ENCODE measurements around the gene KIF26B.

Gene KIF26B

DNA sequence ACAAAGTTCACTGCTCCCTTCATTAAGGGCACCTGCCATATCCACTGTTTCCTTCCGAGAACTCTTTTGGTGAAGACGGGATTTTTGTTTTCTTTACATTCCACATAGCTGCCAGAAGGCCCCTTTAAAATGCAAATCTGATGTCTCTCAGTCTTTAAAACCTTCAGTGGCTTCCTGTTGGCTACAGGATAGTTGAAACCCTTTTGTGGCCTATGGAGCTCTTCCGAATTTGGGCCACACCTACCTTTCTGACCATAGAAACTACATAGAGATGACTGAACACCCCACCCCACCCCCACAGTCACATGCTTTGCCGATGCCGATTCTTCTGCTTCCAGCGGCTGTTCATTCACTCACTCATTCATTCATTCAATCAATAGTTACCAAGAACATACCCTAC is 502.6 kb downstream of the KIF26B start:
- TF ChIP-seq, protein P1, sequence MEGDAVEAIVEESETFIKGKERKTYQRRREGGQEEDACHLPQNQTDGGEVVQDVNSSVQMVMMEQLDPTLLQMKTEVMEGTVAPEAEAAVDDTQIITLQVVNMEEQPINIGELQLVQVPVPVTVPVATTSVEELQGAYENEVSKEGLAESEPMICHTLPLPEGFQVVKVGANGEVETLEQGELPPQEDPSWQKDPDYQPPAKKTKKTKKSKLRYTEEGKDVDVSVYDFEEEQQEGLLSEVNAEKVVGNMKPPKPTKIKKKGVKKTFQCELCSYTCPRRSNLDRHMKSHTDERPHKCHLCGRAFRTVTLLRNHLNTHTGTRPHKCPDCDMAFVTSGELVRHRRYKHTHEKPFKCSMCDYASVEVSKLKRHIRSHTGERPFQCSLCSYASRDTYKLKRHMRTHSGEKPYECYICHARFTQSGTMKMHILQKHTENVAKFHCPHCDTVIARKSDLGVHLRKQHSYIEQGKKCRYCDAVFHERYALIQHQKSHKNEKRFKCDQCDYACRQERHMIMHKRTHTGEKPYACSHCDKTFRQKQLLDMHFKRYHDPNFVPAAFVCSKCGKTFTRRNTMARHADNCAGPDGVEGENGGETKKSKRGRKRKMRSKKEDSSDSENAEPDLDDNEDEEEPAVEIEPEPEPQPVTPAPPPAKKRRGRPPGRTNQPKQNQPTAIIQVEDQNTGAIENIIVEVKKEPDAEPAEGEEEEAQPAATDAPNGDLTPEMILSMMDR (IDR thresholded peaks at IDR 0.05): no peak

DNA sequence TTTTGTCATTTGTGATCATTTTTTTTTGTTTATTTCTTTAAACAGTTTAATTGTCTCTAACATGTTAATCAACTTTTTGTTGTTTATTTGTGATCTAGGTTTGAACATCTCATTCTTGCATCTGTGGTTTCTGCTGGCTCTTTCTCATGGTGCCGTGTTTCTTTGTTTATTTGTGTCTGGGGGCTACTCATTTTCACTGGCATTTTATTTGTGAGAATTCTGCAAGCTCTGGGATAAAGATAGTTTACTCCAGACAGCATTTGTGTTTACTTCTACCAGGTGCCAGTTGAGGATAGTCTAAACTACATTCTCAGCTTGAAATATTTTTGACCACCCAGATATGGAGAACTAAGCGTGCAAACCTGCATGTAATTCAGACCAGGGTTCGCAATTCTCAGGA is 508.6 kb downstream of the KIF26B start:
- TF ChIP-seq, protein P1 (IDR thresholded peaks at IDR 0.05): no peak

DNA sequence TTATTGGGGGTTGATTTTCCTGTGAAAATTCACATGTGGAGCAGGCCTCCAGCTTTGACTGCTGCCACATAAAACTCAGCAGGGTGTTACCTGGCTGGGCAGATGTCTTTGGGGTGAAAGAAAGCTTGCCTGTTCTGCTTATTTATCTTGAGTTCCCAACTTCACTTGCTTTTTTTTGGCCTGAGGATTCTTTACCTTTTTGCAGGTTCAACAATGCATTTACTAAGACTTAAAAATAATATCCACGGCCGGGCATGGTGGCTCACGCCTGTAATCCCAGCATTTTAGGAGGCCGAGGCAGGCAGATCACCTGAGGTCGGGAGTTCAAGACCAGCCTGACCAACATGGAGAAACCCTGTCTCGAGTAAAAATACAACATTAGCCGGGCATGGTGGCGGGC is 509.1 kb downstream of the KIF26B start:
- TF ChIP-seq, protein P1 (IDR thresholded peaks at IDR 0.05): no peak

DNA sequence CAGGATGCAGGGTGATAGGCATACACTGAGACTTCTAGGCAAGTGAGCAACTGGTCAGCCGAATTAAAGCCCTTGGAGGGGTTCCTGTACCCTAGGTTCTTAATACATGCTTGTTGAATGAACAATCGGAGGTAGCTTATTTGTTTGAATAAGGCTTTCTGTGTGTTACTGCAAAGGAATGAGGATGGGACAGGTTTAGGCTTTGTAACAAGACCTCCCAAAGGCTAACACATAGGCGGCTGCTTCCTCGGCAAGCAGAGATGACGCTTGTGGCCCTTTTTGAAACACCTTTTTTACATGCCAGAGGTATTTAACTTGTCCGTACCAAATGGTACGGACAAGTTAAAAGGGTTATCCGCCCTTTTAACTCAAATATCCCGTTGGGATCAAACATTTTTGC is 511.6 kb downstream of the KIF26B start:
- TF ChIP-seq, protein P1 (IDR thresholded peaks at IDR 0.05): no peak

DNA sequence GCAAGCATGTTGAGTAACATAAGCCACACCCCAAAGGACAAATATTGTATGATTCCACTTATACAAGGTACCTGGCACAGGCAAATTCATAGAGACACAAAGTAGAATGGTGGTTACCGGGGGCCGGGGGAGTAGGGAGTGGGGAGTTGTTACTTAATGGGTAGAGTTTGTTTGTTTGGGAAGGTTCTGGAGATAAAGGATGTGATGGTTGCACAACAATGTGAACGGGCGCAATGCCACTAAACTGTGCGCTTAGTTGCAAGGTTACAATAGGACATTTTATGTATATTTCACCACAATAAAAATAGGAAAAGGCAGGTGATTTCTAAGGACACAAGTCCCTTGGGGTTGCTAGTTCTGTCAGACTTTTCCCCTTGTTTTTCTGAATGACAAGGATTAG is 516.6 kb downstream of the KIF26B start:
- TF ChIP-seq, protein P1 (IDR thresholded peaks at IDR 0.05): no peak

DNA sequence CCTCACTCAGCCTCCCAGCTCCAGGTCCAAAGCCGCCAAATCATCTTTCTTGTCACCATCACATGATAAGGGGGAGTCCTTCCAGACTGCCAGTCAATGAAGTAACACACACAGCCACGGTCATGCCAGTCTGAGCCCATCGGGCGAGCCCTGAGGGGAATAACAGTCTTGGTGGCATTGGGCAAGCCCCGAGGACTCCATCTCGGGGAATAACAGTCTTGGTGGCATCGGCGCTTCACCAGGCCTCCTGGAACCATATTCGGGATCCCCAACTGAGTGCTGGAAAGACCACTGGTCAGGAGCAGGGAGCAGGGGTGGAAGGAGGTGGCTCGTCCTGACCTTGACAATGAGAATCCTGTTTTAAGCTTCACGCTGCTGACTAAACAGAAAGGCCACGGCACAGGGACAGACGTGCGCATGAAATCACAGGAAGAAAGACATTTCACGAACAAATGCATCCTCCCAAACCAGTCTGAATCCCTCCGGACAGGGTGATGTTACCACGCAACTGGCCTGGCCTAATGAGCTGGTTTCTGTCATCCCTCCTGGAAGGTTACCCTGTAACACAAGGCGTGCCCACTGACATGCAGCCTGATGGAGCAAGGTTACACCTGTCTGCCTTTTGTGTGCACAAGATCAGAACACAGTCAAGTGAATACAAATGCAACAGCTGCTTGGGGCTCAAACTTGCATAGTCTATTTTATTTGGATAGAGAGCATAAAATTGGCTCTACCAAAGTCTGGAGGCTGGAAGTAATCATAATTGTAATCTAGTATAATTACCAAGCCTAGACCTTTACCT is 517.4 kb downstream of the KIF26B start:
- TF ChIP-seq, protein P1 (IDR thresholded peaks at IDR 0.05): no peak

DNA sequence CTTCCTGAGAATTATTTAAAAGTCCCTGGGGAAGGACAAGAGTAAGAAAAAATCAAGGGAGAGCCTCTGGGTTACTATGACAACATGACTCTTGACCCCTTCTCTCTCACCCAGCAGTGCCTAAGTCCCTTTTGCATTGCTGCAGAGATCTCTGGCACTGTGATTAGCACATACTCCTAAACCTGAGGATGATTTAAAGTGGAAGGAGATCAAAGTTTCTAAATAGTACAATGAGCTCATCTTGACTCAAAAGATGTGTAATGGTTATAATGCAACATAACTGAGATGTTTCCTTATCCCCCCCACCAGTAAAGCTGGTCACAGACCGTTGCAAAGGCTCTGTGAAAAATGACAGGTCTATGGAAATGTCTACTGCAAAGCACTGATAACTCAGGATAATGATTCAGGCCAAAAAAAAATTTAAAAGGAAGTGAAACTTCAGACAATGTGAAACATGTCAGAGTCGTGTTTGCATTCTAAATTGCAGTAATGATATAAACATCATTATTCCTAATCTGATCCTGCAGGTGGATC is 519.2 kb downstream of the KIF26B start:
- TF ChIP-seq, protein P1 (IDR thresholded peaks at IDR 0.05): no peak
